ENCODE data around the gene DBF4B. TPM values are rescaled to one million over a fixed set of nuclear protein-coding genes. Genes with fewer than 3 reads are reported as not detected.

The DBF4B gene
- total RNA-seq, 4 donors from 2014 or later, result 3.5 to 8.9 (median 3.7) TPM

DNA sequence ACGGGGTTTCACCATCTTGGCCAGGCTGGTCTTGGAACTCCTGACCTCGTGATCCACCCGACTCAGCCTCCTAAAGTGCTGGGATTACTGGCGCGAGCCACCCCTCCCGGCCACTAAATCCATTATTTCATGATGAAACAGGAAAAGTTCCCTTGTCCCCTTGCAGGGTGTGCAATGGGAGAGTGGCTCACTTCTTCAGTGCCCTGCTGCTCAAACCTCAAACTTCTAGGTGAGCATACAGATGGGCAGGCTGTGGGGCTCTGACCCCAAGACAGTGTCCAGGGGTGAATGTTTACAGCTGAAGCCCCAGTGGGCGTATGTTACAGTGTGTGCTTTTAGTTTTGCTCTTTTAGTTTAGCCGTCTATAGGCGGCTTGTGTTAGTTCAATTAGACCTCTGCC is 87.0 kb downstream of the DBF4B start:
- DNase-seq (ENCODE audit: low spot score in 2 of 2), result peak in 1 of 2 donors; percentile 34
- 73% methylated on average over 9 of the region's 9 CpGs for WGBS
- Histone ChIP-seq H3K9me3 (no peaks in the 10 kb centered on the region), H3K4me3 (no peak overlapping the region), H3K4me1 (peaks cover 6% of the 10 kb centered on the region), H3K27me3 (peaks cover 2% of the 10 kb centered on the region), H3K27ac (no peak overlapping the region), H3K36me3 (no peaks in the 10 kb centered on the region)
- TF ChIP-seq, protein P1, sequence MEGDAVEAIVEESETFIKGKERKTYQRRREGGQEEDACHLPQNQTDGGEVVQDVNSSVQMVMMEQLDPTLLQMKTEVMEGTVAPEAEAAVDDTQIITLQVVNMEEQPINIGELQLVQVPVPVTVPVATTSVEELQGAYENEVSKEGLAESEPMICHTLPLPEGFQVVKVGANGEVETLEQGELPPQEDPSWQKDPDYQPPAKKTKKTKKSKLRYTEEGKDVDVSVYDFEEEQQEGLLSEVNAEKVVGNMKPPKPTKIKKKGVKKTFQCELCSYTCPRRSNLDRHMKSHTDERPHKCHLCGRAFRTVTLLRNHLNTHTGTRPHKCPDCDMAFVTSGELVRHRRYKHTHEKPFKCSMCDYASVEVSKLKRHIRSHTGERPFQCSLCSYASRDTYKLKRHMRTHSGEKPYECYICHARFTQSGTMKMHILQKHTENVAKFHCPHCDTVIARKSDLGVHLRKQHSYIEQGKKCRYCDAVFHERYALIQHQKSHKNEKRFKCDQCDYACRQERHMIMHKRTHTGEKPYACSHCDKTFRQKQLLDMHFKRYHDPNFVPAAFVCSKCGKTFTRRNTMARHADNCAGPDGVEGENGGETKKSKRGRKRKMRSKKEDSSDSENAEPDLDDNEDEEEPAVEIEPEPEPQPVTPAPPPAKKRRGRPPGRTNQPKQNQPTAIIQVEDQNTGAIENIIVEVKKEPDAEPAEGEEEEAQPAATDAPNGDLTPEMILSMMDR (IDR thresholded peaks at IDR 0.05), result no peak
- TF ChIP-seq EP300 (IDR thresholded peaks at IDR 0.05) (no peak), POLR2AphosphoS5 (IDR thresholded peaks at IDR 0.05) (no peak), POLR2A (IDR thresholded peaks at IDR 0.05) (no peak)

DNA sequence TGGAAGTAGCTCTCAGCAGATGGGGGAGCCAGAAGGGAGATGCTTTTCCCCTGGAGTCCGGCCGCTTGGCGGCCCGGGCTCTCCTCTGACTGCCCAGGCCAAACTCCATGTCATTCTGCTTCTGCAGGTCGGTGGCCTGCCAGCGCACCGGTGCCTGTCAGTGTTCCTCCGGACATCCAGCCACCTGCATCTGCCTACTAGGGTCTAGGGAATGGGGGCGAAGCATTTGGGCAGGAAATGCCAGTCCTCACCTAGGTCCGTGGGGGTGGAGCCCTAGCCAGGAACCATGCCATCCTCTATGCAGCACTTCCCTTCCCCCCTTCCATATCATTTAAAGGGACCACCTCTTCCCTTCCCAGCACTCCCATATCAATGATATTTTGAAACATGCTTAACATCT is 87.5 kb downstream of the DBF4B start:
- H3K4me1 ChIP-seq, result peaks cover 6% of the 10 kb centered on the region
- WGBS, result 61% methylated on average over 4 of the region's 10 CpGs
- H3K9me3 ChIP-seq, result no peaks in the 10 kb centered on the region
- peak in 1 of 2 donors; percentile 40 for DNase-seq (ENCODE audit: low spot score in 2 of 2)
- H3K4me3 ChIP-seq, result no peak overlapping the region
- H3K36me3 ChIP-seq, result no peaks in the 10 kb centered on the region
- H3K27ac ChIP-seq, result no peak overlapping the region
- H3K27me3 ChIP-seq, result peaks cover 2% of the 10 kb centered on the region
- TF ChIP-seq POLR2A (IDR thresholded peaks at IDR 0.05) (no peak), EP300 (IDR thresholded peaks at IDR 0.05) (no peak), POLR2AphosphoS5 (IDR thresholded peaks at IDR 0.05) (no peak)
- TF ChIP-seq, protein P1 (IDR thresholded peaks at IDR 0.05), result no peak

DNA sequence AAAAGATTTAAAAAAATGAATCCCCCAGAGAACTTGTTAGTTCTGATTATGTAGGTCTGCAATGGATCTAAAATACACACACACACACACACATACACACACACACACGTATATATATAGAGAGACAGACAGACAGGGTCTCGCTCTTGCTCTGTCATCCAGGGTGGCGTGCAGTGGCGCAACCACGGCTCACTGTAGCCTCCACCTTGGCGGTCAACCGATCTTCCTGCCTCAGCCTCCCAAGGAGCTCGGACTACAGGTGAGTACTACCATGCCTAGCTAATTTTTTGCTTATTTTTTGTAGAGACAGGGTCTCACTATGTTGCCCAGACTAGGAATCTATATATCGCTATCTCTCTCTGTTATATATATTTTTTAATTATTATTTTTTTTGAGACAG is 88.3 kb downstream of the DBF4B start:
- 91% methylated on average over 9 of the region's 9 CpGs for WGBS

DNA sequence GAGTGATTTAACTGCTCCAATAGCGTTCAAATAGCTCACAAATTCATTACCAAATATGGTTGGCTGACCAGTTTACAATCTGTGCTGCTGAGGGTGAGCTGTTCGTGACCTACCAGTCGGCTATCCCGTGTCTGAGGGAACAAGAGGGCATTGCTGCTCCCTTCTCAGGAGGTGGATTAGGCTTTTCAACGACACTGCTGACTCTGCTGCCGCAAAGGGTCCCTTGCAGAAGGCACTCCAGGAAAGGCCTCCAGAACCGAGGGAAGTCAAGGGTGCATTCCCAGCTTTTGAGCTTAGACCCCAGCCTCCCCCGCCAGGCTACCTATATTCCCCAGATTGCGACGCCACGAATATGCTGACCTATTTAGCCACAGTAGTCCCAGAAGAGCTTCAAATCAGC is 89.3 kb downstream of the DBF4B start:
- H3K27ac ChIP-seq, result no peak overlapping the region
- peaks cover 2% of the 10 kb centered on the region for H3K27me3 ChIP-seq
- TF ChIP-seq POLR2A (IDR thresholded peaks at IDR 0.05) (no peak), POLR2AphosphoS5 (IDR thresholded peaks at IDR 0.05) (no peak), EP300 (IDR thresholded peaks at IDR 0.05) (no peak)
- TF ChIP-seq, protein P1 (IDR thresholded peaks at IDR 0.05), result no peak
- no peak overlapping the region for H3K4me3 ChIP-seq
- H3K36me3 ChIP-seq, result no peaks in the 10 kb centered on the region
- DNase-seq (ENCODE audit: low spot score in 2 of 2), result no peak
- peaks cover 6% of the 10 kb centered on the region for H3K4me1 ChIP-seq
- 85% methylated on average over 11 of the region's 11 CpGs for WGBS
- no peaks in the 10 kb centered on the region for H3K9me3 ChIP-seq

More for the DNA sequence above, 88.3 kb downstream of the DBF4B start:
- Histone ChIP-seq H3K27me3 (peaks cover 2% of the 10 kb centered on the region), H3K4me1 (peaks cover 6% of the 10 kb centered on the region), H3K9me3 (no peaks in the 10 kb centered on the region), H3K27ac (no peak overlapping the region), H3K4me3 (no peak overlapping the region), H3K36me3 (no peaks in the 10 kb centered on the region)
- DNase-seq (ENCODE audit: low spot score in 2 of 2), result peak in 1 of 2 donors; percentile 19
- TF ChIP-seq, protein P1 (IDR thresholded peaks at IDR 0.05), result no peak
- TF ChIP-seq EP300 (IDR thresholded peaks at IDR 0.05), result no peak
- TF ChIP-seq POLR2A (IDR thresholded peaks at IDR 0.05), result no peak

DNA sequence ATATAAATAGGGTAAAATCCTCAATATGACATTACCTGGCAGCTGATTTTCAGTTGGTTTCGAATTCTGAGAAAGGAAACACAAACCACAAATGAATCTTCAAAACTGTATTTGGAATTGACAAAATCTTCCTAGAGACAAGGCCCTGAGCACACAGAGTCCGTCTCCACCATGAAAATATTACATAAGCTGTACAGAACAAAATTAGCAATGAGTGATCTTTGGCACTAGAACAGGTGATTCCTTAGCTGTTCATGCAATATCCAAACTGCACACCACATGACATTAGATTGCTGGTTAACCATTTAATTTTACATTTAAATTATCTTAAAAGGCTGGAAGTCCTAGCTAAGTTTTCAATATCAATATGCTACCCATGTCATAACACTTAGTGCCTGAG is 89.9 kb downstream of the DBF4B start:
- no peaks in the 10 kb centered on the region for H3K9me3 ChIP-seq
- no peak overlapping the region for H3K27ac ChIP-seq
- no peaks in the 10 kb centered on the region for H3K36me3 ChIP-seq
- H3K4me1 ChIP-seq, result peaks cover 6% of the 10 kb centered on the region
- TF ChIP-seq, protein P1 (IDR thresholded peaks at IDR 0.05), result no peak
- TF ChIP-seq POLR2AphosphoS5 (IDR thresholded peaks at IDR 0.05), result no peak
- TF ChIP-seq POLR2A (IDR thresholded peaks at IDR 0.05), result no peak
- TF ChIP-seq EP300 (IDR thresholded peaks at IDR 0.05), result no peak
- peaks cover 2% of the 10 kb centered on the region for H3K27me3 ChIP-seq
- WGBS, result 84% methylated on average over 2 of the region's 2 CpGs
- H3K4me3 ChIP-seq, result no peak overlapping the region
- no peak for DNase-seq (ENCODE audit: low spot score in 2 of 2)

Other genes starting within 250 kb of the DBF4B start
- 10 to 100 TPM; 31.3 to 63.9 (median 43.4) TPM for gene GPATCH8, start 205.3 kb upstream of the DBF4B start, total RNA-seq
- gene FZD2, start 151.2 kb upstream of the DBF4B start, total RNA-seq, result 1 to 10 TPM in 1 of 4 donors, under 1 TPM in 2, not detected in 1; 0.42 to 2.1 (median 0.65) TPM
- gene MEIOC, start 52.2 kb upstream of the DBF4B start, total RNA-seq, result not detected
- 10 to 100 TPM; 11.2 to 13.3 (median 12.2) TPM for gene CCDC43, start 18.9 kb upstream of the DBF4B start, total RNA-seq
- 1 to 10 TPM in 3 of 4 donors, under 1 TPM in 1; 0.98 to 1.5 (median 1.1) TPM for gene ADAM11, start 50.3 kb downstream of the DBF4B start, total RNA-seq
- gene GJC1, start 121.6 kb downstream of the DBF4B start, total RNA-seq, result 1 to 10 TPM; 1.1 to 7.8 (median 1.9) TPM
- gene HIGD1B, start 139.2 kb downstream of the DBF4B start, total RNA-seq, result not detected
- 100 to 1,000 TPM in 2 of 4 donors, 10 to 100 TPM in 2; 46.6 to 114 (median 94.7) TPM for gene EFTUD2, start 190.8 kb downstream of the DBF4B start, total RNA-seq
- gene GFAP, start 206.8 kb downstream of the DBF4B start, total RNA-seq, result 1 to 10 TPM in 1 of 4 donors, under 1 TPM in 1, not detected in 2; 0.72 to 5.9 TPM
- gene KIF18B, start 239.1 kb downstream of the DBF4B start, total RNA-seq, result 1 to 10 TPM; 2.0 to 4.0 (median 2.8) TPM